Hematopoietic multipotent progenitor cell treated with erythropoietin and hydrocortisone succinate and interleukin-3 and kit ligand, for 6 days (in vitro differentiated cells): ENCODE measurements around the gene SOHLH2.

Experiments used
- DNase-seq: peaks from one replicate; pipeline ENCODE4 v3.0.0-alpha.2; 2015

SOHLH2 gene

DNA sequence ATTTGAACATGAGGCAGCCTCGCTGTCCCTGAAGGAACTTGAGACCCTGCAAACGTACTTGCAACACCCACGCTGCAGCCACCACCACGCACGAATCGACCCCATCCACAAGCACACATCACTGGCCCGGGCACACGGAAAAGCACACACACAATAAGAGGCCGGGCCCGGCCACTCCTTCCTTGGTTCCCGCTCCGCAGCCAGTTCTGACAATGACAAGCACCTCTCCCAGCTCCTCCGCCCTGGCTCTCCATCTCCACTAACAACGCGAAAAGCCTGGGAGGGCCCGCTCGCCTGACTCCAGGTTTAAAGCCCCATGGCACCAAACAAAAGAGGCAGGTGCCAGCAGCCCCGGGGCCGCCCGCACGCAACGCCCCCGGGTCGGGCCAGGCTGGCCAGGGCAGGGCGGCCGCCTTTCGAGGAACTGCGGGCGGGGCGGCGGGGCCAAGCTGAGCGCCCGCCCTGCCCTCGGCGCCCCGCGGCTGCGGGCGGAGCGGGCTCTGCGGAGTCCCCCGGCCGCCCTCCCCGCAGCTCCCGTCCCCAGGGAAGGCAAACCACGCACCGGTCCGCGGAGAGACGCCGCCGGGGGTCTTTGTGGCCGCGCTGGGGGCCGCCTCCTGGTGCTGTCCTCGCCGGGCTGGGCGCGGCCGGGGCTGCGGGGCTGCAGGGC is 83.7 kb downstream of the SOHLH2 start:
- no peak for DNase-seq

GRCh38 chr13:36130193-36130551 is 84.2 kb downstream of the SOHLH2 start:
- no peak for DNase-seq

DNA sequence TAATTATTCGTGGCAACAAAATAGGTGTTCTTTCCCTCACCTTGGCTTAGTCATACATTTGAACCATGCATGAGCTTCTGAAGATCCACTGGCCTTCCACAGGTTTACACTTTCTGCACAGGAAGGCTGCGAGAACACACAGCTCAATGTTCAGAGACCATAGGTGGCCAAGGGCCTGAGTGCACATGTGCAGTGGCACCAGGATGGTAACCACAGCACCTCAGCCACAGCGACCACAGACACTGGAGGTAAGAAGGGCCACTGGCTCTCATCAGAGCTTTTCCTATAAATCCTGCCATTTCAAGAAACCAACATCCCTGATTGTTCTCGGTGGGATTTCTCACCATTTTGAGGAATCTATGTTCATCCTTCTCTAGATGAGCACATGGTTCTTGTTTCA is 84.8 kb downstream of the SOHLH2 start:
- no peak for DNase-seq

DNA sequence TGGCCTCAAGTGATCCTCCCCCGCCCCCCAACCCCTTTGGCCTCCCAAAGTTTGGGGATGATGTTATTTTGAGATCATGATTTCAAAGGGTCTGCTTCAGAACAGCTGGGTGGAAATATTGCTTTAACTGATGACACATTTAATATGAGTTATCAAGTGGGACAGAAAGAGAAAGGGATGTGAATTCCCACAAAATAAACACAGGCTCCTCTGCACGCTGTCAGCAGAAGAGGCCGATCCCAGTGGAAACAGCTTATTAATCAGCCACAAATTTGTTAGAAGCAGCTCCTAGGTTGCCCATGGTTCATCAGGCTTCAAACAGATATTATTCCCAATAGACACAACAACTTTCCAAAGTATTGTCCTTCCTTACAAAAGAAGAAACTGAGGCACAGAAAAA is 87.9 kb downstream of the SOHLH2 start:
- DNase-seq = no peak

GRCh38 chr13:36125841-36126240 is 88.5 kb downstream of the SOHLH2 start:
- DNase-seq = no peak

- no peak for DNase-seq
Measured at GRCh38 chr13:36124236-36124822, 90.0 kb downstream of the SOHLH2 start.
